ENCODE measurements around the gene WHAMM. TPM values are rescaled to one million over a fixed set of nuclear protein-coding genes. Genes with fewer than 3 reads are reported as not detected.

Gene WHAMM
- total and polyA plus RNA-seq, 2 of the 4 experiments (the other 2 are of a cell fraction): 1.4 to 4.1 TPM

DNA sequence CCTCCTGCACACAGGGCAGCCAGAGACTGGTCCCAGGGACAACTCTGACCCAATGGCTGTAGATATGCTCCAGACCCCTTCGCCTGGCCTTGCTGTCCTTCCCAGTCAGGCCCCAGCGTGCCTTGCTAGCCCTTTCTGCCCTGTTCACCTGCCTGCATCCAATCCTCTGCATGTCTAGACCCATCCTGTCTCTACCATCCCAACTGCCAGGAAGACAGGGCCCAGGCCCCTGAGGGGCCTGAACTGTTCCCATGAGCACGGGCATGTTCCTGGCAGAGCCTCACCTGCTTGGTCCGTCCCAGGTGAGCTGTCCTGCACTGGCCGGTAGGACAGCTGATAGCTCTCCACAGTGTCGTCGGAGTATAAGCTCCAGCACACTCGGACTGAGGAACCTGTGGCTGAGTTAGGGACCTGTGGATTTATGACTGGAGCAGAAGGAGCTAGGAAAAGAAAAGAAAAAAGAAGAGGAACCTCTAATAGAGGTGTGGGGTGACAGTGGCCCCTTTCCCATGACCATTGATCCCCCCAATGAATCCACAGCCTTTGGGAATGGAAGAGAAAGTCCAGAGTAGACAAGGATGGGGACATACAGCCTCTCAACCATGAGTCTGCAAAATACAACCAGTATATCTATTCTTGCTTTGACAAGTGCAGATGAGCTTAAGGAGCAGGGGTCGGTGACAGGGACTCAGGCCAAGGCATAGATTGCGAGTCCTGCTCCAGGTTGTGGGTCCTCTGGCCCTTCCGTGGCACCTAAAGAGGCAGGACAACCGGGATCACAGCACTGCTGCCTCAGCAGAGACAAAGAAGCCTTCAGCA is 37.4 kb upstream of the WHAMM start:
- no peak overlapping the region for H3K4me3 ChIP-seq (ENCODE audit: insufficient read depth, low read depth, low read length)
- no peak overlapping the region for H4K8ac ChIP-seq (ENCODE audit: low read depth in 2 of 2, low read length in 2 of 2)
- no peak overlapping the region for H3K9ac ChIP-seq (ENCODE audit: low read depth, low read length)
- H2AK5ac ChIP-seq (ENCODE audit: low read depth, low read length): no peak overlapping the region
- H2BK5ac ChIP-seq (ENCODE audit: low read depth, low read length, poor library complexity, severe bottlenecking): no peak overlapping the region
- TF ChIP-seq CEBPB (IDR thresholded peaks at IDR 0.05; ENCODE audit: low read depth, low read length) (no peak), BHLHE40 (IDR thresholded peaks at IDR 0.05; ENCODE audit: low read depth, low read length) (no peak), CHD1 (IDR thresholded peaks at IDR 0.05; ENCODE audit: low read depth, low read length) (no peak), POLR2A (IDR thresholded peaks at IDR 0.05; ENCODE audit: low read depth, low read length) (no peak), MAFK (IDR thresholded peaks at IDR 0.05; ENCODE audit: low read depth, low read length) (no peak), RFX5 (IDR thresholded peaks at IDR 0.05; ENCODE audit: low read depth, low read length) (no peak), FOS (IDR thresholded peaks at IDR 0.05; ENCODE audit: low read depth, low read length) (no peak), SMC3 (IDR thresholded peaks at IDR 0.05; ENCODE audit: low read depth, low read length) (no peak), MAZ (IDR thresholded peaks at IDR 0.05; ENCODE audit: borderline replicate concordance, low read depth, low read length) (no peak)
- TF ChIP-seq, protein P1, sequence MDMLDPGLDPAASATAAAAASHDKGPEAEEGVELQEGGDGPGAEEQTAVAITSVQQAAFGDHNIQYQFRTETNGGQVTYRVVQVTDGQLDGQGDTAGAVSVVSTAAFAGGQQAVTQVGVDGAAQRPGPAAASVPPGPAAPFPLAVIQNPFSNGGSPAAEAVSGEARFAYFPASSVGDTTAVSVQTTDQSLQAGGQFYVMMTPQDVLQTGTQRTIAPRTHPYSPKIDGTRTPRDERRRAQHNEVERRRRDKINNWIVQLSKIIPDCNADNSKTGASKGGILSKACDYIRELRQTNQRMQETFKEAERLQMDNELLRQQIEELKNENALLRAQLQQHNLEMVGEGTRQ (IDR thresholded peaks at IDR 0.05; ENCODE audit: low read depth, low read length): no peak
- TF ChIP-seq, protein P2, sequence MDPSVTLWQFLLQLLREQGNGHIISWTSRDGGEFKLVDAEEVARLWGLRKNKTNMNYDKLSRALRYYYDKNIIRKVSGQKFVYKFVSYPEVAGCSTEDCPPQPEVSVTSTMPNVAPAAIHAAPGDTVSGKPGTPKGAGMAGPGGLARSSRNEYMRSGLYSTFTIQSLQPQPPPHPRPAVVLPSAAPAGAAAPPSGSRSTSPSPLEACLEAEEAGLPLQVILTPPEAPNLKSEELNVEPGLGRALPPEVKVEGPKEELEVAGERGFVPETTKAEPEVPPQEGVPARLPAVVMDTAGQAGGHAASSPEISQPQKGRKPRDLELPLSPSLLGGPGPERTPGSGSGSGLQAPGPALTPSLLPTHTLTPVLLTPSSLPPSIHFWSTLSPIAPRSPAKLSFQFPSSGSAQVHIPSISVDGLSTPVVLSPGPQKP (IDR thresholded peaks at IDR 0.05; ENCODE audit: borderline replicate concordance, low read depth, low read length): no peak
- no peak overlapping the region for H3K4me2 ChIP-seq (ENCODE audit: low read depth, low read length)
- dilution Hi-C loops (cut with HindIII; ENCODE audit: low sequenced_read_pairs, unreplicated experiment) (no loop called here), in situ Hi-C loops (cut with MboI; ENCODE audit: low sequenced_read_pairs) (no loop called here), intact Hi-C loops (cut with micrococcal nuclease) (no loop called here)
- 86% methylated on average over 4 of the region's 12 CpGs; no CpG with 5 or more reads in 1 of the 2 experiments for WGBS, 2 experiments (ENCODE audit: extremely low coverage in 2 of 2, insufficient read length in 1 of 2)
- DNase-seq (no peak), ATAC-seq (ENCODE audit: low read depth) (no peak)
- peak overlapping the region; percentile 65 for H2AK9ac ChIP-seq (replicated peaks; ENCODE audit: low read depth, low read length, poor library complexity)
- no peak overlapping the region for H2BK15ac ChIP-seq (ENCODE audit: low read depth, low read length)
- no peaks in the 10 kb centered on the region for H4K20me1 ChIP-seq (ENCODE audit: insufficient read depth, low read length)
- no peak overlapping the region for H3K23ac ChIP-seq (ENCODE audit: low read depth, low read length)
- H2BK20ac ChIP-seq (ENCODE audit: low read depth, low read length): no peak overlapping the region
- no peaks in the 10 kb centered on the region for H3K27me3 ChIP-seq (ENCODE audit: control insufficient read depth, insufficient read depth, low read length)
- no peaks in the 10 kb centered on the region for H3K36me3 ChIP-seq (ENCODE audit: control insufficient read depth, insufficient read depth, low read length)
- no peak overlapping the region for H4K91ac ChIP-seq (ENCODE audit: insufficient read depth, low read depth, low read length)
- H3K4me1 ChIP-seq (ENCODE audit: control insufficient read depth, insufficient read depth, low read length): no peaks in the 10 kb centered on the region
- no peak overlapping the region for H3K56ac ChIP-seq (ENCODE audit: extremely low read depth, insufficient read depth, low read length)
- H3K18ac ChIP-seq (ENCODE audit: low read depth, low read length): no peak overlapping the region
- ChIA-PET CTCF (no interaction called here), POLR2A (ENCODE audit: unreplicated experiment) (no interaction called here)
- no peaks in the 10 kb centered on the region for H3K9me3 ChIP-seq (ENCODE audit: control insufficient read depth, insufficient read depth, low read length)
- H3K27ac ChIP-seq (ENCODE audit: insufficient read depth, low read length): no peak overlapping the region
- H4K5ac ChIP-seq (ENCODE audit: low read depth, low read length): no peak overlapping the region
- H2BK120ac ChIP-seq (ENCODE audit: low read depth, low read length): no peak overlapping the region
- H3K9me1 ChIP-seq (ENCODE audit: insufficient read depth, low read length): peaks cover 4% of the 10 kb centered on the region; the same call in 1 of the 2 replicates
- H3K79me1 ChIP-seq (ENCODE audit: low read depth in 1 of 2, low read length in 2 of 2): no peaks in the 10 kb centered on the region
- no peak overlapping the region for H3K14ac ChIP-seq (replicated peaks; ENCODE audit: low read depth, low read length)
- H3K4ac ChIP-seq (ENCODE audit: low read depth, low read length): no peak overlapping the region
- no TSS peak for BruUV-seq (replicated peaks)
- no peak overlapping the region for H2AFZ ChIP-seq (replicated peaks; ENCODE audit: low read length, poor library complexity)
